Activated B cell treated with CpG ODN at 0.5 μM for 24 hours (primary cell): ENCODE results near the gene PLA2G10. TPM values are rescaled to one million over a fixed set of nuclear protein-coding genes. Genes with fewer than 3 reads are reported as not detected.
"Not testable (repeated sequence)": the region's sequence is repeated elsewhere in the genome, so short reads cannot be mapped to it uniquely, and the experiment has no call there.

Experiments
- ATAC-seq: fragments of 200-7000 bp; cut with Tn5 transposase; one replicate; pipeline ENCODE4 v1.10.0; 2021; ENCODE audit warnings: low read depth, mild to moderate bottlenecking, moderate library complexity
- CTCF ChIA-PET: fragments of 350-600 bp; sonication (Branson Sonifier 250); formaldehyde crosslinking; loops from one replicate; lab custom pipeline; 2021; ENCODE audit warnings: antibody characterized with exemption; lab: Charles Lee
- POLR2A ChIA-PET: fragments of 350-600 bp; sonication (Branson Sonifier 250); formaldehyde crosslinking; loops from one replicate; lab custom pipeline; 2021; ENCODE audit warnings: antibody characterized with exemption; lab: Charles Lee
- DNase-seq: peaks from one replicate; pipeline ENCODE4 v3.0.0; 2022
- H3K27ac Mint-ChIP-seq: one replicate; pipeline ENCODE4 v1.8.0; 2020; ENCODE audit warnings: mixed read lengths
- H3K27me3 Mint-ChIP-seq: one replicate; pipeline ENCODE4 v1.8.0; 2021; ENCODE audit warnings: mixed read lengths
- H3K36me3 Mint-ChIP-seq: one replicate; pipeline ENCODE4 v1.8.0; 2021; ENCODE audit warnings: low read depth, mixed read lengths
- H3K4me1 Mint-ChIP-seq: one replicate; pipeline ENCODE4 v1.8.0; 2021; ENCODE audit warnings: mixed read lengths
- H3K4me3 Mint-ChIP-seq: one replicate; pipeline ENCODE4 v1.8.0; 2020; ENCODE audit warnings: mild to moderate bottlenecking, mixed read lengths
- H3K9me3 Mint-ChIP-seq: one replicate; pipeline ENCODE4 v1.8.0; 2020; ENCODE audit warnings: mixed read lengths
- intact Hi-C: fragments of 100-400 bp; cut with micrococcal nuclease; formaldehyde crosslinking; loops from one replicate; pipeline ENCODE4 v1.15.1; 2024
- total RNA-seq: library from RNA; stranded (reverse); gene quantifications from 2 replicates; pipeline ENCODE4 v1.2.3, GENCODE V29; 2022

Gene PLA2G10, protein sequence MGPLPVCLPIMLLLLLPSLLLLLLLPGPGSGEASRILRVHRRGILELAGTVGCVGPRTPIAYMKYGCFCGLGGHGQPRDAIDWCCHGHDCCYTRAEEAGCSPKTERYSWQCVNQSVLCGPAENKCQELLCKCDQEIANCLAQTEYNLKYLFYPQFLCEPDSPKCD
- not detected in 2 replicates for total RNA-seq

DNA sequence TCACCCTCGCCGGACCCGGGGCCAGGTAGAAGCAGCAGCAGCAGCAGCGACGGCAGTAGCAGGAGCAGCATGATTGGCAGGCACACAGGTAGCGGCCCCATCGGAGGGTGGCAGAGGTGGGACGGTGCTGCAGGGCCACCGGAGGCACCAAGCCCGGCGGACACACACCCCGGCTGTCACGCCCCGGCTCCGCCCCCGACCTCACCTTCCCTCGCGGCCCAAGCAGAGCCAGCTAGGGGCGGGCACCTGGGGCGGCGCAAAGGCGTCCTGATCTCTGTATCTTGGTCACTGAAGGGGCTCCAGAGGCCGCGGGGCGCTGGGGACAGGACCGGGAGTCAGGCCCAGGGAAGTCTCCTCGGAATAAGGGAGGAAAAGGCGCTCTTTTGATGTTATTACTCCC lies at the start of gene PLA2G10:
TSS of gene PLA2G10 (minus strand) at position 180 of the 400 bp plus-strand sequence. CDS start at position 101, 79 bp downstream.
- H3K4me3 Mint-ChIP-seq, H3K4me1 Mint-ChIP-seq, DNase-seq, ATAC-seq, H3K27me3 Mint-ChIP-seq, POLR2A ChIA-PET, intact Hi-C loops, CTCF ChIA-PET, H3K36me3 Mint-ChIP-seq, H3K9me3 Mint-ChIP-seq, H3K27ac Mint-ChIP-seq: not testable (repeated sequence)

DNA sequence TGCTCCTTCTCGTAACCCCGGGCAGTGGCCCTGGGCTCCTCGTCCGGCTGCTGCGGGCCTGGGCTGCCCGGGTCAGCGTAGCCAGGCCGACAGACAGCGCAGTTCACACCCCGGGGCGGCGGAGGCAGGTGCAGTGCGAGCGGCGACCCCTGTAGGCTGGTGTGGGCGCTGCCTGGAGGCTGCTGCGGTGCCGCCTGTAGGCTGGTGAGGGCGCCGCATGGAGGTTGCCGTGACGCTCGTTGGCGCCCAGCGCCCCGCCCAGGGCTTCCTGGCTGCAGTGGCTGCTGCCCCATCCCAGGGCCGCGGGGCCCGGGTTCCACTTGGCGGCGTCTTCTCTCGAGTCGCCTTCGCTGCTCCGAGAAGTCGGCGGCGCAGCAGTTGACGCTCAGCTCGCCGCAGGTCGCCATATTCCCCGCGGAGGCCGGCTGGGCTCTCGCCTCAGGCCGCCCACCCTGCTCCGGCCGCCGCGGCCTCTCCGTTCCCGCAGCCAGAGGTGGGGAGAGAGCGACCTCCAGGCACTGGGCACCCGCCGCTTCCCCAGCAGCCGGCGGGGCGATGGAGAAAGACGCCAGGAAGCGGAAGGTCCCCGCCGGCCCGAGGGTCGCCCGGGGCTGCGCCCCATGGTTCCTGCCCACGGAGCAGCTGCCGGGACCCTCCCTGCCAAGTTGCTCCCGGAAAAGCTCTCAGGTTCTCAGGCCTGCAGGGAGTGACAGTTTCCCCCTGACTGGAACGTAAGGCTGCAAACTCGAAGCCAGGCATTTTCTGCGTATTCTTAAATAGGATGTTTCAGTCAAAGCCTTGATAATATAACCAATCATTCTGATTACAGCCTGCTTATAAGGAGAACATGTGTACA lies 48.4 kb upstream of the PLA2G10 start, which contains the start of gene NPIPA2:
TSS of gene NPIPA2 (plus strand) at position 261 of the 856 bp plus-strand sequence. CDS start 5,533 bp downstream, outside the sequence.
- DNase-seq, POLR2A ChIA-PET, H3K9me3 Mint-ChIP-seq, H3K36me3 Mint-ChIP-seq, intact Hi-C loops, H3K4me3 Mint-ChIP-seq, CTCF ChIA-PET, H3K27ac Mint-ChIP-seq, H3K4me1 Mint-ChIP-seq, H3K27me3 Mint-ChIP-seq: not testable (repeated sequence)
- peak; percentile 100 for ATAC-seq

DNA sequence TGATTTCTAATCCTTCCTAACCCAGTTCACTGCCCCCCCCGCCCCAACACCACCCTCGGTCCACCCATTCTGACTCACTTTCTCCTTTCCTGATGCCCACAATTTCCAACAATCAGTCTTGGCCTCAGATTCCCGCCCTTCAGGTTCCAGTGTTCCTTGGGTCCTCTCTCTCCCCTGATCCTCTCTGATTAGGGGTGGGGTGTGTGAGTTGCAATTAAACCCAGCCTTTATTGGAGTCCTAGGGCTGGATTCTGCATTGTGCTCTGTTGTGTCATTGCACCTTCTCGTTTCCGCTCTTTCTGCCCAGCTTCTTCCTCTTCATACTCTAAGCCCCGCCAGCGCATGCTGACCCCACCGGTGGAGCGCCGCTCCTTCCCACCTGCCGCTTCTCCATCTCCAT lies 47.7 kb upstream of the PLA2G10 start:
- H3K27me3 Mint-ChIP-seq, intact Hi-C loops, H3K4me3 Mint-ChIP-seq, H3K36me3 Mint-ChIP-seq, H3K9me3 Mint-ChIP-seq, CTCF ChIA-PET, POLR2A ChIA-PET, DNase-seq, H3K27ac Mint-ChIP-seq, ATAC-seq, H3K4me1 Mint-ChIP-seq: not testable (repeated sequence)

DNA sequence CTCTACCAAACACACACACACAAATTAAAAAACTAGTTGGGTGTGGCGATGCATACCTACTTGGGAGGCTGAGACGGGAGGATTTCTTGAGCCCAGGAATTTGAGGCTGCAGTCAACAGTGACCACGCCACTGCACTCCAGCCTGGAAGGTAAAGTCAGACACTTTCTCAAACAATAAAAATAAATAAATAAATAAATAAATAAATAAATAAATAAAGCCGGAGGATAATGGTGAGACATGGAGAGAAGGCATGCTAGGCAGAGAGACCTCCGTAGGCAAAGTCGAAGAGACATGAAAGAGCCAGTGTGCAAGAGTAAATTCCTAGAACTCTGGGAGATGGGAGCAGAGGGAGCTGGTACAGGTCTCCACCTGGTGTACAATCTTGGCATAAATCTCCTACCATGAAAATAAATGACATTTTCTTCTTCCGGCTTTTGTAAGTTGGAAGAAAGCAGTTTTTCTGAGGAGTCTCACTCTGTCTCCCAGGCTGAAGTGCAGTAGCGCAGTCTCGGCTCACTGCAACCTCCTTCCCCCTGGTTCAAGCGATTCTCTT lies 46.8 kb upstream of the PLA2G10 start:
- H3K27me3 Mint-ChIP-seq, H3K9me3 Mint-ChIP-seq, POLR2A ChIA-PET, DNase-seq, ATAC-seq, H3K4me3 Mint-ChIP-seq, H3K27ac Mint-ChIP-seq, H3K36me3 Mint-ChIP-seq, intact Hi-C loops, CTCF ChIA-PET, H3K4me1 Mint-ChIP-seq: not testable (repeated sequence)

DNA sequence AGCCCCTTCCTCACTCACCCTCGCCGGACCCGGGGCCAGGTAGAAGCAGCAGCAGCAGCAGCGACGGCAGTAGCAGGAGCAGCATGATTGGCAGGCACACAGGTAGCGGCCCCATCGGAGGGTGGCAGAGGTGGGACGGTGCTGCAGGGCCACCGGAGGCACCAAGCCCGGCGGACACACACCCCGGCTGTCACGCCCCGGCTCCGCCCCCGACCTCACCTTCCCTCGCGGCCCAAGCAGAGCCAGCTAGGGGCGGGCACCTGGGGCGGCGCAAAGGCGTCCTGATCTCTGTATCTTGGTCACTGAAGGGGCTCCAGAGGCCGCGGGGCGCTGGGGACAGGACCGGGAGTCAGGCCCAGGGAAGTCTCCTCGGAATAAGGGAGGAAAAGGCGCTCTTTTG lies 39.1 kb upstream of the PLA2G10 start:
- ATAC-seq, H3K27me3 Mint-ChIP-seq, DNase-seq, intact Hi-C loops, H3K4me1 Mint-ChIP-seq, CTCF ChIA-PET, H3K36me3 Mint-ChIP-seq, POLR2A ChIA-PET, H3K27ac Mint-ChIP-seq, H3K4me3 Mint-ChIP-seq, H3K9me3 Mint-ChIP-seq: not testable (repeated sequence)

GRCh38 chr16:14703156-14704011 lies 9.3 kb upstream of the PLA2G10 start, which contains the start of gene NPIPA3:
TSS of gene NPIPA3 (plus strand) at chr16:14703411. CDS start at chr16:14708944, 5,533 bp downstream.
- peak; percentile 99 for ATAC-seq
- H3K27me3 Mint-ChIP-seq, H3K27ac Mint-ChIP-seq, intact Hi-C loops, DNase-seq, H3K4me1 Mint-ChIP-seq, H3K4me3 Mint-ChIP-seq, POLR2A ChIA-PET, H3K36me3 Mint-ChIP-seq, CTCF ChIA-PET, H3K9me3 Mint-ChIP-seq: not testable (repeated sequence)

DNA sequence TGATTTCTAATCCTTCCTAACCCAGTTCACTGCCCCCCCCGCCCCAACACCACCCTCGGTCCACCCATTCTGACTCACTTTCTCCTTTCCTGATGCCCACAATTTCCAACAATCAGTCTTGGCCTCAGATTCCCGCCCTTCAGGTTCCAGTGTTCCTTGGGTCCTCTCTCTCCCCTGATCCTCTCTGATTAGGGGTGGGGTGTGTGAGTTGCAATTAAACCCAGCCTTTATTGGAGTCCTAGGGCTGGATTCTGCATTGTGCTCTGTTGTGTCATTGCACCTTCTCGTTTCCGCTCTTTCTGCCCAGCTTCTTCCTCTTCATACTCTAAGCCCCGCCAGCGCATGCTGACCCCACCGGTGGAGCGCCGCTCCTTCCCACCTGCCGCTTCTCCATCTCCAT lies 8.6 kb upstream of the PLA2G10 start:
- H3K27ac Mint-ChIP-seq, CTCF ChIA-PET, H3K4me1 Mint-ChIP-seq, POLR2A ChIA-PET, H3K27me3 Mint-ChIP-seq, DNase-seq, intact Hi-C loops, ATAC-seq, H3K9me3 Mint-ChIP-seq, H3K4me3 Mint-ChIP-seq, H3K36me3 Mint-ChIP-seq: not testable (repeated sequence)

DNA sequence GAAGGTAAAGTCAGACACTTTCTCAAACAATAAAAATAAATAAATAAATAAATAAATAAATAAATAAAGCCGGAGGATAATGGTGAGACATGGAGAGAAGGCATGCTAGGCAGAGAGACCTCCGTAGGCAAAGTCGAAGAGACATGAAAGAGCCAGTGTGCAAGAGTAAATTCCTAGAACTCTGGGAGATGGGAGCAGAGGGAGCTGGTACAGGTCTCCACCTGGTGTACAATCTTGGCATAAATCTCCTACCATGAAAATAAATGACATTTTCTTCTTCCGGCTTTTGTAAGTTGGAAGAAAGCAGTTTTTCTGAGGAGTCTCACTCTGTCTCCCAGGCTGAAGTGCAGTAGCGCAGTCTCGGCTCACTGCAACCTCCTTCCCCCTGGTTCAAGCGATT lies 7.8 kb upstream of the PLA2G10 start:
- H3K4me3 Mint-ChIP-seq, DNase-seq, H3K36me3 Mint-ChIP-seq, ATAC-seq, H3K27ac Mint-ChIP-seq, H3K9me3 Mint-ChIP-seq, CTCF ChIA-PET, intact Hi-C loops, H3K4me1 Mint-ChIP-seq, H3K27me3 Mint-ChIP-seq, POLR2A ChIA-PET: not testable (repeated sequence)

DNA sequence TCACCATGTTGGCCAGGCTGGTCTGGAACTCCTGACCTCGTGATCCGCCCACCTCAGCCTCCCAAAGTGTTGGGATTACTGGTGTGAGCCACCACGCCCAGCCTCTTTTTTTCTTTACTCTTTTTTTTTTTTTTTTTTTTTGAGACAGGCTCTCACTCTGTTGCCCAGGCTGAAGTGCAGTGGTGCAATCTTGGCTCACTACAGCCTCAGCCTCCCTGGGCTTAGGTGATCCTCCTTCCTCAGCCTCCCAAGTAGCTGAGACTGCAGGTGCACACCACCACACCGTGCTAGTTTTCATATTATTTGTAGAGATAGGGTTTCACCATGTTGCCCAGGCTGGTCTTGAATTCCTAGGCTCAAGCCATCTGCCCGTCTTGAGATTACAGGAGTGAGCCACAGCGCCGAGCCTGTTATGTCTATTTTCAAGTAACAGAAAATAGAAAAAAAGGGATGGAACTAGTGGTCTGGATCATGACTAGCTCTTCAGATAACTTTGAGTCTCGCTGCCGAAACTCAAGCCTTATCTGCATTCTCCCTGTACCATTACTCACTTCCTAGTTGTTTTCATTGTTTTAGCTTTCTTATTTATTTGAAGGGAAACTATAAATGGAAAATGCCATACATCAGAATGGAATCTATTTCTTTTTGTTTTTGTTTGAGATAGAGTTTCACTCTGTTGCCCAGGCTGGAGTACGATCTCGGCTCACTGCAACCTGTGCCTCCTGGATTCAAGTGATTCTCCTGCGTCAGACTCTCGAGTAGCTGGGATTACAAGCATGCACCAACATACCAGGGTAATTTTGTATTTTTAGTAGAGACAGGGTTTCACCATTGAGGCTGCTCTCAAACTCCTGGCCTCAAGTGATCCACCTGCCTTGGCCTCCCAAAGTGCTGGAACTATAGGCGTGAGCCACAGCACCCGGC lies 8.0 kb downstream of the PLA2G10 start:
- H3K27me3 Mint-ChIP-seq, H3K27ac Mint-ChIP-seq, H3K9me3 Mint-ChIP-seq, H3K4me3 Mint-ChIP-seq, DNase-seq, intact Hi-C loops, H3K4me1 Mint-ChIP-seq, CTCF ChIA-PET, ATAC-seq, H3K36me3 Mint-ChIP-seq: not testable (repeated sequence)
- POLR2A ChIA-PET, result interaction anchor here (0.7 kb wide), 1 partner anchor 52 kb away, joined by 6 read pairs; no protein-coding TSS in a partner anchor
